NCI-H146 (cell line): ENCODE data around the gene STX19.
"Not testable (repeated sequence)": the region's sequence is repeated elsewhere in the genome, so short reads cannot be mapped to it uniquely, and the experiment has no call there.

Experiments
- DNase-seq: peaks from one replicate; lab custom pipeline; 2025; lab: John Stamatoyannopoulos, UW

The STX19 gene

GRCh38 chr3:94028093-94028837 lies at the start of gene STX19:
Gene STX19, minus strand, starts transcription at chr3:94028597. Its CDS starts 13,328 bp downstream, at chr3:94015269.
- peak; percentile 81 for DNase-seq

- DNase-seq: no peak
Observed at GRCh38 chr3:94076055-94076454, 47.7 kb upstream of the STX19 start.

GRCh38 chr3:94071713-94072284 lies 43.4 kb upstream of the STX19 start:
- no peak for DNase-seq

- DNase-seq: no peak
Observed at GRCh38 chr3:94070341-94070911, 42.0 kb upstream of the STX19 start.

- DNase-seq: peak; percentile 16
Observed at GRCh38 chr3:94069194-94069813, 40.9 kb upstream of the STX19 start.

- no peak for DNase-seq
Observed at GRCh38 chr3:94066506-94067500, 38.4 kb upstream of the STX19 start.

GRCh38 chr3:94065819-94066480 lies 37.6 kb upstream of the STX19 start:
- no peak for DNase-seq

GRCh38 chr3:94065122-94065521 lies 36.7 kb upstream of the STX19 start:
- DNase-seq: no peak

GRCh38 chr3:94064243-94064860 lies 36.0 kb upstream of the STX19 start:
- no peak for DNase-seq

GRCh38 chr3:94063496-94064119 lies 35.2 kb upstream of the STX19 start:
- DNase-seq: peak; percentile 2

- peak; percentile 97 for DNase-seq
Observed at GRCh38 chr3:94062513-94063404, 34.4 kb upstream of the STX19 start, which contains the start of the genes DHFR2 and NSUN3. Gene DHFR2, minus strand, starts transcription at chr3:94062916. Its CDS starts 1,405 bp downstream, at chr3:94061511. Gene NSUN3, plus strand, starts transcription at chr3:94063061. Its CDS starts 66 bp downstream, at chr3:94063127.

- no peak for DNase-seq
Observed at GRCh38 chr3:94061297-94061696, 32.9 kb upstream of the STX19 start.

- DNase-seq: no peak
Observed at GRCh38 chr3:94050546-94050945, 22.1 kb upstream of the STX19 start.

GRCh38 chr3:94049267-94049666 lies 20.9 kb upstream of the STX19 start:
- no peak for DNase-seq

- DNase-seq: no peak
Observed at GRCh38 chr3:94046533-94046932, 18.1 kb upstream of the STX19 start.

GRCh38 chr3:94044100-94044936 lies 15.9 kb upstream of the STX19 start:
- DNase-seq: not testable (repeated sequence)

- DNase-seq: no peak
Observed at GRCh38 chr3:94043285-94043684, 14.9 kb upstream of the STX19 start.

- peak; percentile 24 for DNase-seq
Observed at GRCh38 chr3:94036909-94037507, 8.6 kb upstream of the STX19 start.
